Activated T-helper 1 cell treated with anti-CD3 and anti-CD28 coated beads, Interleukin-12 subunit alpha, Interleukin-12 subunit beta, Interleukin-2, Interleukin-4 antibody, amounts not matched to agents 30 ng/mL and 10 ng/mL and 1 ng/mL, durations not matched to agents 14 hours and 24 hours and 36 hours (primary cell): ENCODE measurements around the gene PKNOX2. TPM values are rescaled to one million over a fixed set of nuclear protein-coding genes. Genes with fewer than 3 reads are reported as not detected.

Experiments
- DNase-seq: peaks from one replicate; pipeline ENCODE4 v3.0.0; 2021; ENCODE audit warnings: low spot score
- H3K27ac Mint-ChIP-seq: one replicate; pipeline ENCODE4 v1.8.0; 2021; ENCODE audit warnings: mild to moderate bottlenecking, mixed read lengths
- H3K27me3 Mint-ChIP-seq: one replicate; pipeline ENCODE4 v1.8.0; 2022; ENCODE audit warnings: mild to moderate bottlenecking, moderate library complexity, mixed read lengths; ENCODE audit not compliant: insufficient read depth
- H3K36me3 Mint-ChIP-seq: one replicate; pipeline ENCODE4 v1.8.0; 2021; ENCODE audit warnings: low read depth, mixed read lengths
- H3K4me1 Mint-ChIP-seq: one replicate; pipeline ENCODE4 v1.8.0; 2021; ENCODE audit warnings: low read depth, mixed read lengths
- H3K4me3 Mint-ChIP-seq: one replicate; pipeline ENCODE4 v1.8.0; 2021; ENCODE audit warnings: mild to moderate bottlenecking, moderate library complexity, mixed read lengths
- H3K9me3 Mint-ChIP-seq: one replicate; pipeline ENCODE4 v1.8.0; 2021; ENCODE audit warnings: mixed read lengths
- intact Hi-C: fragments of 100-400 bp; cut with micrococcal nuclease; formaldehyde crosslinking; loops from one replicate; pipeline ENCODE4 v1.15.1; 2024
- total RNA-seq: library from RNA; stranded (reverse); gene quantifications from 2 replicates; pipeline ENCODE4 v1.2.3, GENCODE V29; 2022

PKNOX2 gene
- total RNA-seq, 1 donor from 2014 or later: not detected

- no peaks in the 10 kb centered on the region for H3K36me3 Mint-ChIP-seq
- peaks cover 21% of the 10 kb centered on the region for H3K27me3 Mint-ChIP-seq
- H3K4me3 Mint-ChIP-seq: no peak overlapping the region
- no peaks in the 10 kb centered on the region for H3K9me3 Mint-ChIP-seq
- no peak overlapping the region for H3K27ac Mint-ChIP-seq
- no peak for DNase-seq
- no peaks in the 10 kb centered on the region for H3K4me1 Mint-ChIP-seq
- intact Hi-C loops: loop anchor here (2.0 to 10.0 kb wide), 3 partner anchors 77 to 265 kb away; partner anchors contain the start of gene SLC37A2
Observed at GRCh38 chr11:125140233-125140632, 24.3 kb upstream of the PKNOX2 start.

- H3K4me1 Mint-ChIP-seq: no peaks in the 10 kb centered on the region
- H3K27me3 Mint-ChIP-seq: peaks cover 21% of the 10 kb centered on the region
- H3K27ac Mint-ChIP-seq: no peak overlapping the region
- H3K4me3 Mint-ChIP-seq: no peak overlapping the region
- no peaks in the 10 kb centered on the region for H3K36me3 Mint-ChIP-seq
- no peak for DNase-seq
- H3K9me3 Mint-ChIP-seq: no peaks in the 10 kb centered on the region
- intact Hi-C loops: loop anchor here (1.0 to 10.0 kb wide), 6 partner anchors 30 to 266 kb away; partner anchors contain the start of genes SLC37A2 and TMEM218
Observed at GRCh38 chr11:125141178-125141577, 23.4 kb upstream of the PKNOX2 start.

DNA sequence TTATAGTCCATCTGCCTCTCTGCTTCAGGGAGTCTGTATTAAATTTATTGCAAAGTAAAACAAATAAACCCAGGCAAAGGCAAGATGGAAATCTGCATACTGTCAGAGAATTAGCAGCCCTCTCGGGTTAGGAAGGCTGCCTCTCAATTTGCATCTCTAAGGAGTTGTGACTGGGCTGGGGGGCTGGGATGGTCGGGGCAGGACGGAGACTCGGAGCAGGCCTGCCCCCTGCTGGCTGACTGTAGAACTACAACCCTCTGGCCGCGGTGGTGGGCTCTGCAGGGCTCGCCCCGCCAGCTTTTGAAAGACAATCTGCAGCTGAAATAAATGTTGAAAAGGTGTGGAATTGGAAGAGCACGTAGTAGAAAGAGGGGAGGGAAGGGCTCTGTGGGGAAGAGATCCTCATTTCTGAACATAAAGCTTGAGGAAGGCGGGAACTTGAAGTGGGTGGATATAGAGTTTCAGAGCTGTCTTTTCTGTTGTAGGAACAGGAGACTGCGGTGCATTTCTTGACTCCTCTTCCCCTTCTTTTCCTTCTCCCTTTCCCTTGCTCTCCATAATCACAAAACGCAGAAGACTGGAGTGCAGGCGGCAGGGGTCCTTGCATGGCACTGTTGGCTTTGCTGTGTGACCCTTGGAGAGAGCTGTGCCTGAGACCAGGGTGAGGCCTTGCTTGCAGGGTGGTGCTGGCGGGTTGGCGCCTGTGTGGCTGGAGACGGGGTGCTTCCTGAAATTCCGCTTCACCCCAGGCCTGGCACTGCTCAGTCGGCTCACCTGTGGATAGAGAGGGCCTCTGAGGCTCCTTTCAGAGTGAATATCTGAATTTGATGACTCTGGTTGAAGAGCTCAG, 22.6 kb upstream of the PKNOX2 start:
- intact Hi-C loops: loop anchor here (1.0 to 10.0 kb wide), 6 partner anchors 31 to 267 kb away; partner anchors contain the start of genes SLC37A2 and TMEM218
- Mint-ChIP-seq H3K27ac (no peak overlapping the region), H3K36me3 (no peaks in the 10 kb centered on the region), H3K27me3 (peaks cover 24% of the 10 kb centered on the region), H3K9me3 (no peaks in the 10 kb centered on the region), H3K4me3 (no peak overlapping the region), H3K4me1 (no peaks in the 10 kb centered on the region)
- peak; percentile 23 for DNase-seq

GRCh38 chr11:125146232-125146631, 18.3 kb upstream of the PKNOX2 start:
- H3K27ac Mint-ChIP-seq: no peak overlapping the region
- no peaks in the 10 kb centered on the region for H3K4me1 Mint-ChIP-seq
- intact Hi-C loops: loop anchor here (10.0 kb wide), 1 partner anchor 271 kb away; no protein-coding TSS in a partner anchor
- peaks cover 31% of the 10 kb centered on the region for H3K27me3 Mint-ChIP-seq
- no peak overlapping the region for H3K4me3 Mint-ChIP-seq
- H3K36me3 Mint-ChIP-seq: no peaks in the 10 kb centered on the region
- DNase-seq: no peak
- no peaks in the 10 kb centered on the region for H3K9me3 Mint-ChIP-seq

- H3K27ac Mint-ChIP-seq: no peak overlapping the region
- intact Hi-C loops: loop anchor here (10.0 kb wide), 1 partner anchor 272 kb away; no protein-coding TSS in a partner anchor
- no peaks in the 10 kb centered on the region for H3K4me1 Mint-ChIP-seq
- H3K27me3 Mint-ChIP-seq: peaks cover 26% of the 10 kb centered on the region
- DNase-seq: no peak
- no peaks in the 10 kb centered on the region for H3K9me3 Mint-ChIP-seq
- H3K36me3 Mint-ChIP-seq: no peaks in the 10 kb centered on the region
- H3K4me3 Mint-ChIP-seq: no peak overlapping the region
Observed at GRCh38 chr11:125147280-125147679, 17.3 kb upstream of the PKNOX2 start.

- no peak for DNase-seq
- intact Hi-C loops: loop anchor here (10.0 kb wide), 1 partner anchor 273 kb away; no protein-coding TSS in a partner anchor
- no peaks in the 10 kb centered on the region for H3K9me3 Mint-ChIP-seq
- H3K27ac Mint-ChIP-seq: no peak overlapping the region
- no peaks in the 10 kb centered on the region for H3K36me3 Mint-ChIP-seq
- peaks cover 27% of the 10 kb centered on the region for H3K27me3 Mint-ChIP-seq
- H3K4me3 Mint-ChIP-seq: no peak overlapping the region
- no peaks in the 10 kb centered on the region for H3K4me1 Mint-ChIP-seq
Observed at GRCh38 chr11:125148011-125148410, 16.5 kb upstream of the PKNOX2 start.

- intact Hi-C loops: loop anchor here (10.0 kb wide), 1 partner anchor 274 kb away; no protein-coding TSS in a partner anchor
- no peaks in the 10 kb centered on the region for H3K9me3 Mint-ChIP-seq
- H3K27me3 Mint-ChIP-seq: peaks cover 27% of the 10 kb centered on the region
- no peaks in the 10 kb centered on the region for H3K4me1 Mint-ChIP-seq
- H3K27ac Mint-ChIP-seq: no peak overlapping the region
- H3K4me3 Mint-ChIP-seq: no peak overlapping the region
- no peak for DNase-seq
- H3K36me3 Mint-ChIP-seq: no peaks in the 10 kb centered on the region
Observed at GRCh38 chr11:125148743-125149142, 15.8 kb upstream of the PKNOX2 start.

GRCh38 chr11:125153837-125154236, 10.7 kb upstream of the PKNOX2 start:
- intact Hi-C loops: no loop called here
- Mint-ChIP-seq H3K27me3 (peaks cover 20% of the 10 kb centered on the region), H3K36me3 (no peaks in the 10 kb centered on the region), H3K9me3 (peaks cover 10% of the 10 kb centered on the region), H3K4me1 (no peaks in the 10 kb centered on the region), H3K4me3 (no peak overlapping the region), H3K27ac (no peak overlapping the region)
- DNase-seq: no peak

- no peak overlapping the region for H3K27ac Mint-ChIP-seq
- no peaks in the 10 kb centered on the region for H3K36me3 Mint-ChIP-seq
- H3K27me3 Mint-ChIP-seq: peaks cover 17% of the 10 kb centered on the region
- no peaks in the 10 kb centered on the region for H3K4me1 Mint-ChIP-seq
- no peak overlapping the region for H3K4me3 Mint-ChIP-seq
- no peak for DNase-seq
- peaks cover 10% of the 10 kb centered on the region for H3K9me3 Mint-ChIP-seq
- intact Hi-C loops: no loop called here
Observed at GRCh38 chr11:125154378-125155099, 10.0 kb upstream of the PKNOX2 start.

DNA sequence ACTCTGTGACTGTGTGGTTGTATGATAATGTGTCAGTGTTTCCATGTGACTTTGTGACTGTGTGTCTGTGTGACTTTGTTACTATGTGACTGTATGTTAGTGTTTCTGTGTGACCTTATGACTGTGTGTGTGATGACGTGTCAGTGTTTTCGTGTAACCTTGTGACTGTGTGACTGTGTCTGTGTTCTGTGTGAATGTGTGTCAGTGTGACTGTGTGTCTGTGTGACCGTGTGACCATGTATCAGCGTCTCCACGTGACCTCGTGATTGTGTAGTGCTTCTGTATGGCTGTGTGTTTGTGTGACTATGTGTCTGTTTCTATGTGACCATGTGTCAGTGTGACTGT, 9.5 kb upstream of the PKNOX2 start:
- intact Hi-C loops: no loop called here
- Mint-ChIP-seq H3K36me3 (no peaks in the 10 kb centered on the region), H3K27me3 (peaks cover 13% of the 10 kb centered on the region), H3K4me3 (no peak overlapping the region), H3K9me3 (peaks cover 10% of the 10 kb centered on the region), H3K4me1 (no peaks in the 10 kb centered on the region), H3K27ac (no peak overlapping the region)
- DNase-seq: no peak

GRCh38 chr11:125155767-125156166, 8.8 kb upstream of the PKNOX2 start:
- H3K36me3 Mint-ChIP-seq: no peaks in the 10 kb centered on the region
- peaks cover 14% of the 10 kb centered on the region for H3K27me3 Mint-ChIP-seq
- no peaks in the 10 kb centered on the region for H3K4me1 Mint-ChIP-seq
- intact Hi-C loops: no loop called here
- H3K27ac Mint-ChIP-seq: no peak overlapping the region
- H3K4me3 Mint-ChIP-seq: no peak overlapping the region
- peaks cover 10% of the 10 kb centered on the region for H3K9me3 Mint-ChIP-seq
- DNase-seq: no peak

- H3K27me3 Mint-ChIP-seq: peaks cover 14% of the 10 kb centered on the region
- no peak overlapping the region for H3K4me3 Mint-ChIP-seq
- H3K36me3 Mint-ChIP-seq: no peaks in the 10 kb centered on the region
- no peak overlapping the region for H3K27ac Mint-ChIP-seq
- DNase-seq: no peak
- intact Hi-C loops: no loop called here
- H3K4me1 Mint-ChIP-seq: no peaks in the 10 kb centered on the region
- peaks cover 10% of the 10 kb centered on the region for H3K9me3 Mint-ChIP-seq
Observed at GRCh38 chr11:125156346-125157117, 8.0 kb upstream of the PKNOX2 start.
